NCI-H226 (cell line): Measurements from ENCODE around the gene UBR4.

ENCODE experiments used
- DNase-seq: peaks from one replicate; pipeline ENCODE4 v3.0.0-alpha.2; 2015

UBR4 gene

DNA sequence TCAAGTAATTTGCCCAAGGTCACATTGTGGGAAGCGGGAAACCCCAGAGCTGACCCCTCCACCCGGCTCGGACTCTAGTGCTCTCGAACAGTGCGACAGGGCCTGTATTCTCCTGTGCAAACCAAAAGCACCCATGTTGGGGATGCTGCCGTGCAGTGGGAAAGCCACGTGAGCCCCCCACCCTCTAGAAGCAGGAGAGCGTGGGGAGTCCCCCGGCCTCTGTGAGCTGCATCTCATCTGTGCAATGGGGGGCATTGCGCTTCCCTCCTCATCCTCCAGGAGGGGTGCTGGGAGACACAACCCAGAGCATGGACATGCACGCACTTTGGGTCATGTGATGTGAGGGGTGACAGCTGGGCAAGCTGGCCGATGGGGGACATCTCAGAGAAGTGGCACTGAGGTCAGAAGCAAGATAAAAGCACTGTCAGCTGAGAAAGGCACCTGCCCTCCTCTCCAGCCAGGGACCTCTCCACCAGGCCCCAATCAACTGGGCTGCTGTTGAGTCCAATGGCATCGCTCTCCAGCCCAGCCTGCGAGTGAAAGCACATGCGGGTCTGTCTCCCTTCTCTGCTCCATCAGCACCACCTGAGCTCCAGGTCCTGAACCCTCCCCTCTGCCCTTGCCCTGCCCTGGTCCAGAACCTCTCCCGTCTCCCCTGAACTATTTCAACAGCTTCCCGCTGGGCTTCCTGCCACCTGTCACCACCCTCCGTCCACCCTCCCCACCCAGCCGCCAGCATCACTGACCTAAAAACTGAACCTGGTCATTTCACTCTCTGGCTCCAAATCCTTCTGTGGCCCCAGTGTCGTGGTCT is 177.2 kb downstream of the UBR4 start:
- DNase-seq: no peak

DNA sequence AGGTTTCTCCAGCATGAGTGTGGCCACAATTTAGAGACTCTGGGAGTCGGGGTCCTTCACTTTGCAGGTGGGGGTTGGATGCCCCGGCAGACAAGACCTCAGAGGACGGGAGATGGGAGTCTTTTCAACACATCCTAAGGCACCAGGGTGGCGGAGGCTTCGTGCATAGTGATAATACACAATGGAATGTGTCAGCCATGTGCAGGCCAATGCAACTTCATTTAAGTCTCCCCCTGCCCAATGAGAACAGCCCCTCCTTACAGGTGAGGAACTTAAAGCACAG is 177.7 kb downstream of the UBR4 start:
- DNase-seq: no peak

DNA sequence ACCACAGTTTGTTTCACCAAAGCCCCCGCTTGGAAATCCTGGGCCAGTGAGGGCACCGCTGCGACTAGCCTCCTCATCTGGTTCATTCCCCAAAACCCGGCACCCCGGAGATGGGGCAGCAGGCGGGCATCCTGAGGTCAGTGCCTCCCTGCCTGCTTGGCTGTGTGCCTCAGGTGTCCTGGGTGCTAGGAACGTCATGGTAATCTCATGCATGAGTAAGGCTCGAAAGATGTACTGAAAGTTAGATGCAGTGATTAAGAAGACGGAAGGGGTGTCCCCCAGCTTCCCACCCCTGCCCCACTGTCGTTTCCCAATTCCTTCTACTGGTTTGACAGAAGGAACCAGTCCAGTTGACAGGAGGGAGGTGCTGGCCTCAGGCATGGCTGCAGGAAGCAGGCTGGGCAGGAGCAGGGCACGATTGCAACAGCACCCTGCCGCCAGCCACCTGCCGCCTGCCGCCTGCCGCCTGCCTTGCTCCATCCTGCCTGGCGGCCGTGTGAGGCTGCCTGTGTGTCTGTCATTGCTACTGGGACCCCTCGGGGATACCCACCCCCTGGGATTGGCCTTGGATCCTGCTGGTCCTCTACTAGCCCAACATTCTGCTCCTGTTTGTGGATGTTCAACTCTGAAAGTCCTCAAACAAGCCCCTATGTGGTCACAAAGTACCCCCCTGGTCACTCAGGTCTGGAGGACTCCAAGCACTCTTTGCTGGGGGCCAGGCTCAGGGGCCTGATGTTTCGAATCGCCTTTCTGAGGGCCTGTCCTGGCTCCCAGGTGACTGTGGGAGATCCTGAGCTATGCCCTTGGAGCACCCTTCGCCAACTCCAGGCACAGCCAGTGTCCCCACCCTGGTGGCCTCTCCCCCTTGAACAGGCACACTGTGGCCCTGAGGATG is 180.6 kb downstream of the UBR4 start:
- peak; percentile 24 for DNase-seq

DNA sequence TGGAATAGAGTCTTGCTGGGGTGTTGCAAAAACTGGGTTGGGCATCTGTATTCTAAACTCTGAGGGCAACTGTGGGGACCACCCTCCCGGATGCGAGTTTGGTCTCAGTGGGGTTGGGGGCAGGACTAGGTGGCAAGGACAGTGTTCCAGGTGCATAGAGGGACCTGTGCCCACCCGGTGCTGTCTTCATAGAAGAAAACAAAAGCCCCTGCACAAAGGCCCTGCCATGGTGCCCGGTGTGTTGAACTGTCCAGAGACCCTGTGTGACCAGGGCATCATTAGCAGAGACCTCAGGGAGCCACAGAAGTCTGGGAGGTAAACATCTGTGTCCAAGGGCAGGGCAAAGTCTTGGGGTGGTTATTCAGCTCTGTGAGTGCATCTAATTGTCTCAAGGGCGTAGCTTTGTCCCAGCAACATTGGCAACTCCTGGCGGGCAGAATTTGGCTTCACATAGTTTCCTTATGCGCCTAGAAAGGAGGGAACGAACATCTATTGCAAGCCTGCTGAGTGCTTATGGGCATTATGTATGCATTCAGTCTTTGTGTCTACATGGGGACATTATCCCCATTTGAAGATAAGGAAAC is 181.4 kb downstream of the UBR4 start:
- no peak for DNase-seq

DNA sequence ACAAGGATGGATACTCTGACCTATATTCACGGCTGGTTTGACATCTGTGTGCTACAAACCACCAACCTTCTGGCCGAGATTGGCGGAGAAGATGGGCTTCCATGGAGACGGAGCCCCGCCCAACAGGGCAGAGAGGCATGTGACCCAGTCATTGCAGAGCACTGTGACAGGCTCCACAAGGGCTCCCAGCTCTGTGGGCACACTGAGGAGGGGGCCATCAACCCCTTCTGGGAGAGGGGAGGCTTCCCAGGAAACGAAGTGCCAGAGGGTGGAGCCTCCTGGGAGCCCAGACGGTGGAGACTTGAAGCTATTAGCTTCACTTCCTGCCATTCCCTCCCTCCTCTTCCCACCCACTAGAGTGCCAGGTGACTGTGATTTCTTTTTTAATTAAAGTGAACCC is 182.0 kb downstream of the UBR4 start:
- DNase-seq: no peak
